Endodermal cell (in vitro differentiated cells): ENCODE measurements around the gene EYS. TPM values are rescaled to one million over a fixed set of nuclear protein-coding genes. Genes with fewer than 3 reads are reported as not detected.

Source experiments
- DNase-seq: peaks from one replicate; pipeline ENCODE4 v3.0.0-alpha.2; 2017
- H3K27ac ChIP-seq: 2 replicates; pipeline ENCODE4 v1.5.1; 2013; ENCODE audit warnings: mild to moderate bottlenecking, low read depth, low read length, moderate library complexity
- H3K27me3 ChIP-seq: 2 replicates; pipeline ENCODE4 v1.6.1; 2013; ENCODE audit warnings: mild to moderate bottlenecking, low read length, moderate library complexity; ENCODE audit not compliant: insufficient read depth, control insufficient read depth, poor library complexity, severe bottlenecking
- H3K36me3 ChIP-seq: 2 replicates; pipeline ENCODE4 v1.7.0; 2013; ENCODE audit warnings: mild to moderate bottlenecking, low read length, moderate library complexity; ENCODE audit not compliant: control insufficient read depth, insufficient read depth
- H3K4me1 ChIP-seq: one replicate; pipeline ENCODE4 v1.7.0; 2013; ENCODE audit warnings: low read length; ENCODE audit not compliant: control insufficient read depth, insufficient read depth
- H3K4me3 ChIP-seq: 2 replicates; pipeline ENCODE4 v1.5.1; 2013; ENCODE audit warnings: mild to moderate bottlenecking, low read length, moderate library complexity
- H3K9ac ChIP-seq: 2 replicates; pipeline ENCODE4 v1.6.1; 2013; ENCODE audit warnings: mild to moderate bottlenecking, low read length, moderate library complexity; ENCODE audit not compliant: poor library complexity, severe bottlenecking; ENCODE audit errors: extremely low read depth
- H3K9me3 ChIP-seq: 2 replicates; pipeline ENCODE4 v1.6.1; 2013; ENCODE audit warnings: mild to moderate bottlenecking, low read length, moderate library complexity; ENCODE audit not compliant: control insufficient read depth
- H3K27ac Mint-ChIP-seq: 2 replicates; pipeline ENCODE4 v1.8.0; 2020; ENCODE audit warnings: mixed read lengths
- H3K27me3 Mint-ChIP-seq: 2 replicates; pipeline ENCODE4 v1.8.0; 2021; ENCODE audit warnings: mild to moderate bottlenecking, mixed read lengths; ENCODE audit not compliant: insufficient read depth
- H3K36me3 Mint-ChIP-seq: 2 replicates; pipeline ENCODE4 v1.8.0; 2020; ENCODE audit warnings: low read depth, mixed read lengths
- H3K4me1 Mint-ChIP-seq: 2 replicates; pipeline ENCODE4 v1.8.0; 2020; ENCODE audit warnings: mixed read lengths
- H3K4me3 Mint-ChIP-seq: 2 replicates; pipeline ENCODE4 v1.8.0; 2020; ENCODE audit warnings: mild to moderate bottlenecking, moderate library complexity, mixed read lengths
- H3K9me3 Mint-ChIP-seq: 2 replicates; pipeline ENCODE4 v1.8.0; 2020; ENCODE audit warnings: mild to moderate bottlenecking, mixed read lengths
- WGBS, 2 experiments: methylation state at CpG; one replicate each; pipeline versions ENCODE4 v1.1.5 to v1.1.7; 2013; ENCODE audit warnings: missing lambda C conversion rate in 2 of 2, mixed read lengths in 1 of 2; ENCODE audit not compliant: insufficient coverage in 1 of 2, insufficient read length in 1 of 2; 5-methylcytosine and 5-hydroxymethylcytosine counted together
- total RNA-seq, 2 donors: library from RNA; stranded (reverse); fragmentation: NEBNext Ultra II Directional in 1 of 2; extraction: Animal tissue kit (Norgen Biotek cat#: 25700) in 1 of 2; gene quantifications; 2 replicates in 1 of 2; 3 replicates in 1 of 2; pipeline ENCODE4 v1.2.1, GENCODE V29; 2021
- TF ChIP-seq, protein P1 (sequence below): fragments of 200-600 bp; sonication (generic); conservative IDR thresholded peaks from 2 replicates; pipeline ENCODE4 v1.5.0; 2021; ENCODE audit warnings: antibody characterized with exemption, mild to moderate bottlenecking

EYS gene
- total RNA-seq, 2 donors from 2014 or later, result 0.31 to 0.70 TPM

DNA sequence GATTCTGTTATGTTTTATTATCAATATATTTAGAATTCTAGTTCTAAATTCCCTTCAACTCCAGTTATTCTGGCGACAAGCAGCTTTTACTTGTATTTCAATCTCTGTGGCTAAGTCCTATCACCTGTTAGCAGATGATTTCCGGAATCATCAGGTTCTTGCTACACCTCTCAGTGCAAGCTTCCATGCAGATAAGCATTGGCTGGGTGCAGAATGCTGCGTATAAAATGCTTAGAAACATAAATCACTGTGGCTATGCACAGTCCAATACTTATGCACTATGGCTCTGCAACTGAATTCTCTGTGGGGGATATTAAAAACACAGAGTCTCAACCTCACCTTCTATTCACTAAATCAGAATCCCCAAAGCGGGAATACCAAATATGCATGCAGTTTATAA, 720.0 kb downstream of the EYS start:
- no peak overlapping the region for H3K9ac ChIP-seq
- TF ChIP-seq, protein P1, sequence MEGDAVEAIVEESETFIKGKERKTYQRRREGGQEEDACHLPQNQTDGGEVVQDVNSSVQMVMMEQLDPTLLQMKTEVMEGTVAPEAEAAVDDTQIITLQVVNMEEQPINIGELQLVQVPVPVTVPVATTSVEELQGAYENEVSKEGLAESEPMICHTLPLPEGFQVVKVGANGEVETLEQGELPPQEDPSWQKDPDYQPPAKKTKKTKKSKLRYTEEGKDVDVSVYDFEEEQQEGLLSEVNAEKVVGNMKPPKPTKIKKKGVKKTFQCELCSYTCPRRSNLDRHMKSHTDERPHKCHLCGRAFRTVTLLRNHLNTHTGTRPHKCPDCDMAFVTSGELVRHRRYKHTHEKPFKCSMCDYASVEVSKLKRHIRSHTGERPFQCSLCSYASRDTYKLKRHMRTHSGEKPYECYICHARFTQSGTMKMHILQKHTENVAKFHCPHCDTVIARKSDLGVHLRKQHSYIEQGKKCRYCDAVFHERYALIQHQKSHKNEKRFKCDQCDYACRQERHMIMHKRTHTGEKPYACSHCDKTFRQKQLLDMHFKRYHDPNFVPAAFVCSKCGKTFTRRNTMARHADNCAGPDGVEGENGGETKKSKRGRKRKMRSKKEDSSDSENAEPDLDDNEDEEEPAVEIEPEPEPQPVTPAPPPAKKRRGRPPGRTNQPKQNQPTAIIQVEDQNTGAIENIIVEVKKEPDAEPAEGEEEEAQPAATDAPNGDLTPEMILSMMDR, result no peak
- peaks cover 38% of the 10 kb centered on the region for H3K4me1 Mint-ChIP-seq
- H3K4me3 ChIP-seq, result no peak overlapping the region
- 70 to 89% methylated on average over 2 to 4 of the region's 4 CpGs for WGBS, 2 experiments
- H3K4me3 Mint-ChIP-seq, result no peak overlapping the region
- H3K9me3 ChIP-seq, result peaks cover 4% of the 10 kb centered on the region
- H3K36me3 Mint-ChIP-seq, result no peaks in the 10 kb centered on the region
- peak overlapping the region; percentile 23 for H3K27ac Mint-ChIP-seq
- no peaks in the 10 kb centered on the region for H3K9me3 Mint-ChIP-seq
- DNase-seq, result no peak
- peaks cover 32% of the 10 kb centered on the region for H3K4me1 ChIP-seq
- H3K27me3 ChIP-seq, result no peaks in the 10 kb centered on the region
- no peak overlapping the region for H3K27ac ChIP-seq
- H3K27me3 Mint-ChIP-seq, result no peaks in the 10 kb centered on the region
- no peaks in the 10 kb centered on the region for H3K36me3 ChIP-seq

DNA sequence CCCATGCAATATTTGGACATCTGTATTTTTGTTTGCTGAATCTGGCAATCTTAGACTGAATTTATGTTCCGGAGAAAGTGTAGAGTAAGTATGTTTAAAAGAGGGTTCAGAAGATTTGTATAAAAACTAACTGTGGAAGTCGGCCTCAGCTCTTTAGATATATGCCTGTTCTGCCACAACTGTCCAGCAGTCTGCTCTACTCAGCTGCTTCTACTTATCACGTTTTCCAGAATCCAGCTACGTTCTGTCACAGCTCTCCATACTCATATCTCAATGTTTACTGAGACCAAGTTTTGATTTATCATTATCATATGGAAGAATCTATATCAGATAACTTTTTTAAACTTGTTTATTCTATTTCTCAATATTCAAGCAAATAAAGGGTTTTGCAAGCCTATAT, 721.3 kb downstream of the EYS start:
- no peaks in the 10 kb centered on the region for H3K27me3 Mint-ChIP-seq
- H3K36me3 Mint-ChIP-seq, result peaks cover 7% of the 10 kb centered on the region
- TF ChIP-seq, protein P1, result peak; percentile 54
- H3K4me3 ChIP-seq, result no peak overlapping the region
- no peaks in the 10 kb centered on the region for H3K36me3 ChIP-seq
- peaks cover 11% of the 10 kb centered on the region for H3K9me3 ChIP-seq
- no peak overlapping the region for H3K27ac ChIP-seq
- no peak overlapping the region for H3K9ac ChIP-seq
- no peaks in the 10 kb centered on the region for H3K9me3 Mint-ChIP-seq
- H3K27ac Mint-ChIP-seq, result no peak overlapping the region
- peaks cover 30% of the 10 kb centered on the region for H3K4me1 Mint-ChIP-seq
- WGBS, 2 experiments, result 84 to 100% methylated on average over 1 to 4 of the region's 4 CpGs
- H3K27me3 ChIP-seq, result no peaks in the 10 kb centered on the region
- peaks cover 24% of the 10 kb centered on the region for H3K4me1 ChIP-seq
- DNase-seq, result no peak
- no peak overlapping the region for H3K4me3 Mint-ChIP-seq

- Histone ChIP-seq H3K36me3 (no peaks in the 10 kb centered on the region), H3K27me3 (no peaks in the 10 kb centered on the region), H3K4me3 (no peak overlapping the region), H3K9me3 (peaks cover 11% of the 10 kb centered on the region), H3K4me1 (peaks cover 19% of the 10 kb centered on the region), H3K27ac (no peak overlapping the region), H3K9ac (no peak overlapping the region)
- Mint-ChIP-seq H3K4me3 (no peak overlapping the region), H3K27me3 (no peaks in the 10 kb centered on the region), H3K4me1 (peaks cover 24% of the 10 kb centered on the region), H3K9me3 (no peaks in the 10 kb centered on the region), H3K27ac (no peak overlapping the region), H3K36me3 (peaks cover 7% of the 10 kb centered on the region)
- TF ChIP-seq, protein P1, result no peak
- 93% methylated on average over 1 of the region's 1 CpG; no CpG with 5 or more reads in 1 of the 2 experiments for WGBS, 2 experiments
- DNase-seq, result no peak
These were observed 722.1 kb downstream of the EYS start for GRCh38 chr6:64984948-64985347.
